BLaER1 treated with 17β-estradiol and CSF1 and Interleukin-3, amounts not matched to agents 10 nM and 100 nM (cell line): ENCODE results near the gene FLYWCH2.

Experiments used
- H3K27ac ChIP-seq, 11 experiments: shearing (Covaris generic); formaldehyde crosslinking; 2 replicates each; pipeline ENCODE4 v1.8.1; 2022
- H3K27me3 ChIP-seq, 11 experiments: shearing (Covaris generic); formaldehyde crosslinking; 2 replicates each; pipeline ENCODE4 v1.8.1; 2022
- H3K36me3 ChIP-seq, 11 experiments: shearing (Covaris generic); formaldehyde crosslinking; 2 replicates each; pipeline ENCODE4 v1.8.1; 2022
- H3K4me1 ChIP-seq, 10 experiments: shearing (Covaris generic); formaldehyde crosslinking; 2 replicates each; pipeline ENCODE4 v1.8.1; 2022
- H3K4me2 ChIP-seq, 11 experiments: shearing (Covaris generic); formaldehyde crosslinking; 2 replicates each; pipeline ENCODE4 v1.8.1; 2022
- H3K4me3 ChIP-seq, 10 experiments: shearing (Covaris generic); formaldehyde crosslinking; 2 replicates each; pipeline ENCODE4 v1.8.1; 2022
- H3K9ac ChIP-seq, 11 experiments: shearing (Covaris generic); formaldehyde crosslinking; 2 replicates each; pipeline ENCODE4 v1.8.1; 2022
- H3K9me3 ChIP-seq, 11 experiments: shearing (Covaris generic); formaldehyde crosslinking; replicated peaks in 1 of 11; 2 replicates each; pipeline ENCODE4 v1.8.1; 2022
- H4K20me1 ChIP-seq, 11 experiments: shearing (Covaris generic); formaldehyde crosslinking; 2 replicates each; pipeline ENCODE4 v1.8.1; 2022
- Cebpa-rat ChIP-seq, 11 experiments: shearing (Covaris generic); IDR thresholded peaks; 2 replicates each; pipeline ENCODE4 v1.8.1; 2022

FLYWCH2 gene

GRCh38 chr16:2857451-2858244, 25.4 kb upstream of the FLYWCH2 start, which contains the start of gene PRSS22:
Gene PRSS22 (minus strand): TSS chr16:2858170. CDS start chr16:2858104, 66 bp downstream.
- Histone ChIP-seq H3K9ac (0 out of 22 replicates have a peak within 1 kb of the TSS, but pooled peaks of 1 of the 11 experiments have one; percentile 5), H3K4me2 (peak within 1 kb of the TSS; percentile 22 to 59 (median 41); a peak in 21 of 22 replicates), H3K4me3 (peak within 1 kb of the TSS in 1 of 10 experiments; percentile 15; a peak in 3 of 20 replicates)

GRCh38 chr16:2858245-2859025, 24.6 kb upstream of the FLYWCH2 start:
- Histone ChIP-seq H3K9ac (no peak overlapping the region), H3K4me2 (peak overlapping the region; percentile 22 to 59 (median 41); a peak in 15 of 22 replicates), H3K4me3 (peak overlapping the region in 1 of 10 experiments; percentile 4; a peak in 1 of 20 replicates), H3K36me3 (no peaks in the 10 kb centered on the region), H3K4me1 (peaks cover 7 to 31% (median 17%) of the 10 kb centered on the region in 10 experiments; a peak in 14 of 20 replicates), H4K20me1 (peaks cover 0 to 8% (median 0%) of the 10 kb centered on the region in 11 experiments; a peak in 2 of 22 replicates), H3K27me3 (peaks cover 40 to 63% (median 54%) of the 10 kb centered on the region in 11 experiments), H3K27ac (no peak overlapping the region), H3K9me3 (peaks cover 25 to 39% (median 37%) of the 10 kb centered on the region in 11 experiments)
- no peak for TF ChIP-seq Cebpa-rat (IDR thresholded peaks at IDR 0.05)

More at GRCh38 chr16:2857451-2858244, 25.4 kb upstream of the FLYWCH2 start, which contains the start of gene PRSS22:
- Histone ChIP-seq H4K20me1 (peaks cover 0 to 8% (median 0%) of the 10 kb centered on the region in 11 experiments; a peak in 2 of 22 replicates), H3K9me3 (peaks cover 25 to 45% (median 40%) of the 10 kb centered on the region in 11 experiments), H3K27ac (no peak within 1 kb of the TSS), H3K27me3 (peaks cover 40 to 63% (median 54%) of the 10 kb centered on the region in 11 experiments), H3K36me3 (no peaks in the 10 kb centered on the region), H3K4me1 (peaks cover 7 to 31% (median 17%) of the 10 kb centered on the region in 10 experiments; a peak in 14 of 20 replicates)
- TF ChIP-seq Cebpa-rat (IDR thresholded peaks at IDR 0.05) = no peak

GRCh38 chr16:2859686-2860265, 23.2 kb upstream of the FLYWCH2 start:
- no peaks in the 10 kb centered on the region for H3K36me3 ChIP-seq

GRCh38 chr16:2860826-2861567, 22.0 kb upstream of the FLYWCH2 start:
- Histone ChIP-seq H3K4me1 (peaks cover 7 to 31% (median 17%) of the 10 kb centered on the region in 10 experiments; a peak in 14 of 20 replicates), H3K9ac (no peak overlapping the region), H3K4me2 (peak overlapping the region in 4 of 11 experiments; percentile 20 to 58 (median 33); a peak in 7 of 22 replicates), H3K4me3 (no peak overlapping the region), H4K20me1 (peaks cover 0 to 8% (median 0%) of the 10 kb centered on the region in 11 experiments; a peak in 2 of 22 replicates), H3K27me3 (peaks cover 40 to 55% (median 51%) of the 10 kb centered on the region in 11 experiments), H3K9me3 (peaks cover 15 to 28% (median 21%) of the 10 kb centered on the region in 11 experiments), H3K36me3 (no peaks in the 10 kb centered on the region), H3K27ac (no peak overlapping the region)
- no peak for TF ChIP-seq Cebpa-rat (IDR thresholded peaks at IDR 0.05)

More at GRCh38 chr16:2859686-2860265, 23.2 kb upstream of the FLYWCH2 start:
- peaks cover 0 to 8% (median 0%) of the 10 kb centered on the region in 11 experiments; a peak in 2 of 22 replicates for H4K20me1 ChIP-seq
- peak overlapping the region in 3 of 11 experiments; percentile 20 to 58 (median 46); a peak in 5 of 22 replicates for H3K4me2 ChIP-seq
- H3K9ac ChIP-seq = no peak overlapping the region
- peaks cover 16 to 28% (median 23%) of the 10 kb centered on the region in 11 experiments for H3K9me3 ChIP-seq
- TF ChIP-seq Cebpa-rat (IDR thresholded peaks at IDR 0.05) = no peak
- peaks cover 7 to 31% (median 17%) of the 10 kb centered on the region in 10 experiments; a peak in 14 of 20 replicates for H3K4me1 ChIP-seq
- H3K27me3 ChIP-seq = peaks cover 40 to 63% (median 54%) of the 10 kb centered on the region in 11 experiments
- H3K4me3 ChIP-seq = no peak overlapping the region
- H3K27ac ChIP-seq = no peak overlapping the region

GRCh38 chr16:2865651-2866050, 17.4 kb upstream of the FLYWCH2 start:
- Histone ChIP-seq H3K9me3 (peaks cover 4 to 15% (median 9%) of the 10 kb centered on the region in 11 experiments), H3K27me3 (peaks cover 0 to 10% (median 5%) of the 10 kb centered on the region in 11 experiments; a peak in 12 of 22 replicates), H3K4me2 (no peak overlapping the region), H3K9ac (no peak overlapping the region), H3K4me1 (peaks cover 7 to 32% (median 14%) of the 10 kb centered on the region in 10 experiments; a peak in 17 of 20 replicates), H3K27ac (no peak overlapping the region), H3K36me3 (no peaks in the 10 kb centered on the region), H4K20me1 (no peaks in the 10 kb centered on the region), H3K4me3 (no peak overlapping the region)
- TF ChIP-seq Cebpa-rat (IDR thresholded peaks at IDR 0.05) = no peak

- Histone ChIP-seq H3K4me3 (no peak overlapping the region), H3K9me3 (peaks cover 0 to 7% (median under 1%) of the 10 kb centered on the region in 11 experiments; a peak in 13 of 22 replicates), H4K20me1 (no peaks in the 10 kb centered on the region), H3K4me2 (no peak overlapping the region), H3K36me3 (no peaks in the 10 kb centered on the region), H3K9ac (no peak overlapping the region), H3K4me1 (peaks cover 7 to 29% (median 14%) of the 10 kb centered on the region in 10 experiments; a peak in 17 of 20 replicates), H3K27ac (no peak overlapping the region), H3K27me3 (peaks cover 0 to 3% (median 0%) of the 10 kb centered on the region in 11 experiments; a peak in 2 of 22 replicates)
- TF ChIP-seq Cebpa-rat (IDR thresholded peaks at IDR 0.05) = no peak
Observed at GRCh38 chr16:2866431-2866830, 16.6 kb upstream of the FLYWCH2 start.

GRCh38 chr16:2867661-2867986, 15.4 kb upstream of the FLYWCH2 start:
- Histone ChIP-seq H3K27ac (peak overlapping the region; percentile 83 to 95 (median 91)), H3K4me3 (peak overlapping the region; percentile 49 to 73 (median 67)), H3K36me3 (no peaks in the 10 kb centered on the region), H3K9me3 (no peaks in the 10 kb centered on the region), H3K27me3 (no peaks in the 10 kb centered on the region), H3K9ac (peak overlapping the region; percentile 83 to 92 (median 87)), H4K20me1 (no peaks in the 10 kb centered on the region), H3K4me2 (peak overlapping the region; percentile 75 to 97 (median 87)), H3K4me1 (peaks cover 11 to 32% (median 19%) of the 10 kb centered on the region in 10 experiments)
- no peak for TF ChIP-seq Cebpa-rat (IDR thresholded peaks at IDR 0.05)
